Measurements from ENCODE around the gene EEF2K.
"Not testable (repeated sequence)": the region's sequence is repeated elsewhere in the genome, so short reads cannot be mapped to it uniquely, and the experiment has no call there.

EEF2K gene

GRCh38 chr16:22165508-22166285 is 40.4 kb upstream of the EEF2K start:
- H3K4me3 ChIP-seq (ENCODE audit: low read depth, low read length), result no peak overlapping the region
- TF ChIP-seq CTCF (IDR thresholded peaks at IDR 0.05; ENCODE audit: insufficient read depth, low read depth, low read length, missing control alignments), result no peak
- no peak for DNase-seq (ENCODE audit: low read depth)

- no peak overlapping the region for H3K4me3 ChIP-seq (ENCODE audit: low read depth, low read length)
- TF ChIP-seq CTCF (IDR thresholded peaks at IDR 0.05; ENCODE audit: insufficient read depth, low read depth, low read length, missing control alignments), result no peak
- no peak for DNase-seq (ENCODE audit: low read depth)
Observed at GRCh38 chr16:22171953-22172352, 34.1 kb upstream of the EEF2K start.

- not testable (repeated sequence) for DNase-seq (ENCODE audit: low read depth); H3K4me3 ChIP-seq (ENCODE audit: low read depth, low read length)
Observed at GRCh38 chr16:22172642-22173041, 33.4 kb upstream of the EEF2K start.

- H3K4me3 ChIP-seq (ENCODE audit: low read depth, low read length), result no peak overlapping the region
- no peak for TF ChIP-seq CTCF (IDR thresholded peaks at IDR 0.05; ENCODE audit: insufficient read depth, low read depth, low read length, missing control alignments)
- no peak for DNase-seq (ENCODE audit: low read depth)
Observed at GRCh38 chr16:22174642-22175041, 31.4 kb upstream of the EEF2K start.

GRCh38 chr16:22177968-22178930 is 27.8 kb upstream of the EEF2K start:
- DNase-seq (ENCODE audit: low read depth), result no peak
- TF ChIP-seq CTCF (IDR thresholded peaks at IDR 0.05; ENCODE audit: insufficient read depth, low read depth, low read length, missing control alignments), result no peak
- H3K4me3 ChIP-seq (ENCODE audit: low read depth, low read length), result no peak overlapping the region

- no peak overlapping the region for H3K4me3 ChIP-seq (ENCODE audit: low read depth, low read length)
- TF ChIP-seq CTCF (IDR thresholded peaks at IDR 0.05; ENCODE audit: insufficient read depth, low read depth, low read length, missing control alignments), result no peak
Observed at GRCh38 chr16:22181426-22181825, 24.7 kb upstream of the EEF2K start.

GRCh38 chr16:22181843-22182242 is 24.2 kb upstream of the EEF2K start:
- DNase-seq (ENCODE audit: low read depth), result no peak
- H3K4me3 ChIP-seq (ENCODE audit: low read depth, low read length), result no peak overlapping the region
- TF ChIP-seq CTCF (IDR thresholded peaks at IDR 0.05; ENCODE audit: insufficient read depth, low read depth, low read length, missing control alignments), result no peak

More at GRCh38 chr16:22181426-22181825, 24.7 kb upstream of the EEF2K start:
- DNase-seq (ENCODE audit: low read depth), result no peak
